Limb (tissue), 2 donors: ENCODE data around the gene C2orf42.
"Not testable (repeated sequence)": the region's sequence is repeated elsewhere in the genome, so short reads cannot be mapped to it uniquely, and the experiment has no call there.

Experiments used
- DNase-seq, 2 donors: peaks; one replicate each; pipeline ENCODE4 v3.0.0-alpha.2; 2016; ENCODE audit errors: extremely low spot score in 2 of 2

C2orf42 gene

DNA sequence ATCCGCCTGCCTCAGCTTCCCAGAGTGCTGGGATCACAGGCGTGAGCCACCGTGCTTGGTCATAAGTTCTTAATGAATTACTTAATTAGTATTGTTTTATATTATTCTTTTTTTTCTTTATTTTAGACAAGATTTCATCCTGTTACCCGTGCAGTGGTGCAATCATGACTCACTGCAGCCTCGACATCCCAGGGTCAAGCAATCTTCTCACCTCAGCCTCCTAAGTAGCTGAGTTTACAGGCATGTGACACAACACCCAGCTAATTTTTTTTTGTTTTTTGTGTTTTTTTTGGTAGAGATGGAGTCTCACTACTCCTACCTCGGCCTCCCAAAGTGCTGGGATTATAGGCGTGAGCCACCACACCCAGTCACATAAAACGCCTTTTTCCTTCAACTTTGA lies 17.3 kb downstream of the C2orf42 start:
- DNase-seq = no peak

DNA sequence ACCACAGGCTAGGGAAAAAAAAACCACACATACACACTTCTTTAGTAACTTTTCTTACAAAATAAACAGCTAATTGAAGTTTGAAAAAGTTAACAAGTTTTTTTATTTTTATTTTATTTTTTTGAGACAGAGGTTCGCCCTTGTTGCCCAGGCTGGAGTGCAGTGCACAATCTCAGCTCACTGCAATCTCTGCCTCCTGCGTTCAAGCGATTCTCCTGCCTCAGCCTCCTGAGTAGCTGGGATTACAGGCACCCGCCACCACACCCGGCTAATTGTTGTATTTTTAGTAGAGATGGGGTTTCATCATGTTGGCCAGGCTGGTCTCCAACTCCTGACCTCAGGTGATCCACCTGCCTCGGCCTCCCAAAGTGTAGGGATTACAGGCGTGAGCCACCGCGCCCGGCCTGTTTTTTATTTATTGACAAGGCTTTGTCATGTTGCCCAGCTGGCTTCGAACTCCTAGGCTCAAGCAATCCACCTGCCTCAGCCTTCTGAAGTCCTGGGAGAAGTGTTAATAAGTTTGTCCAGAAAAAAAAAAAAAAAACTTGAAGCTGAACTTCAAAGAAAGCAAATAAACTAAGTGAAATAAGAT lies 21.1 kb downstream of the C2orf42 start:
- not testable (repeated sequence) for DNase-seq

DNA sequence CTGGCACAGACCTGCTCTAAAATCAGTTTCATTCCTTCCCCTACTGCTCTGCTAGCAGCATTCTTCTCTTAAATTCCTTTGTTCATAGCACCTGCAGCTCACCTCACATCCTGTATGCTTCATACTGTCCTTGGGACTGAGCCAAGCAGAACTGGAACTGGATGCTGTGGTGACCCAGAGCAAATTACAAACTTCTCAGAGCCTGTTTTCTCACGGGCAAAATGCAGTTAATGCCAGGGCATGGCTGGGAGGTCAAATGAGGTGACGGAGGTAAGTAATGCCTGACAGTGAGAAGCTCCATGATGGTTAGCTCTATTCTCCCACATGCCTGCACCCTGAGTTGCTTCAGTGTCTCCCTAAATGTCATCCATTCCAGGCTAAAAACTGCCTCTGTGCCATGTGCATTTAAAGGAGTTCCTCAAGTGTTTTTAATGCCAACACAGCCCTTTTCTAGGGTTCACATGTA lies 29.7 kb downstream of the C2orf42 start:
- DNase-seq = no peak

DNA sequence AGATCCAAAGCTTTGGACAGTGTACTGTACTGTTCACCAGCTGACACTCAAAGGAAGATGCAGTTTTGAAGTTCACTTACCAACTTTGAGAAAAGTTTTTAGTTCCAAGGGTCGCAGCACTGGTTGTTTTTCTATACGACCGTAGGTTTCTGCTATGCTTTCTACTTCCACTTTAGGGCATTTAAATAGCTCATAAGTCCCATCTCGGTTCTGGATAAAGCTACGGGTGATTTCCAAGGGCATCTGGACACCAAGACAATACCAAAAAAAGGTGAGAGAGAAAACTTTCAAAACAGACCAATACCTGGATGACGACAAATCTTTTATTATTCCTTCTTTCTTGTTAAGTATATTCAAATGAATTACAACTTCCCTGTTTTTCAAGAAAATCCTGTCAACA lies 30.3 kb downstream of the C2orf42 start:
- no peak for DNase-seq

DNA sequence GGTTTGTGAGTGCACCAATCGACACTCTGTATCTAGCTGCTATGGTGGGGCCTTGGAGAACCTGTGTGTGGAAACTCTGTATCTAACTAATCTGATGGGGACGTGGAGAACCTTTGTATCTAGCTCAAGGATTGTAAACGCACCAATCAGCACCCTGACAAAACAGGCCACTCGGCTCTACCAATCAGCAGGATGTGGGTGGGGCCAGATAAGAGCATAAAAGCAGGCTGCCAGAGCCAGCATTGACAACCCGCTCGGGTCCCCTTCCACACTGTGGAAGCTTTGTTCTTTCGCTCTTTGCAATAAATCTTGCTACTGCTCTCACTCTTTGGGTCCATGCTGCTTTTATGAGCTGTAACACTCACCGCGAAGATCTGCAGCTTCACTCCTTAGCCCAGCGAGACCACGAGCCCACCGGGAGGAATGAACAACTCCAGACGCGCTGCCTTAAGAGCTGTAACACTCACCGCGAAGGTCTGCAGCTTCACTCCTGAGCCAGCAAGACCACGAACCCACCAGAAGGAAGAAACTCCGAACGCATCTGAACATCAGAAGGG lies 41.6 kb downstream of the C2orf42 start:
- DNase-seq = not testable (repeated sequence)

DNA sequence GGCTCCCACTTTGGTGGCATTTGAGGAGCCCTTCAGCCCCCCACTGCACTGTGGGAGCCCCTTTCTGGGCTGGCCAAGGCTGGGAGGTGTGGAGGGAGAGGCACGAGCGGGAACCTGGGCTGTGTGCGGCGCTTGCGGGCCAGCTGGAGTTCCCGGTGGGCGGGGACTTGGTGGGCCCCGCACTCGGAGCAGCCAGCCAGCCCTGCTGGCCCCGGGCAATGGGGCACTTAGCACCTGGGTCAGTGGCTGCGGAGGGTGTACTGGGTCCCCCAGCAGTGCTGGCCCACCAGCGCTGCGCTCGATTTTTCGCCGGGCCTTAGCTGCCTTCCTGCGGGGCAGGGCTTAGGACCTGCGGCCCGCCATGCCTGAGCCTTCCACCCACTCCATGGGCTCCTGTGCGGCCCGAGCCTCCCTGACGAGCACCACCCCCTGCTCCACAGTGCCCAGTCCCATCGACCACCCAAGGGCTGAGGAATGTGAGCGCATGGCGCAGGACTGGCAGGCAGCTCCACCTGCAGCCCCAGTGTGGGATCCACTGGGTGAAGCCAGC lies 42.5 kb downstream of the C2orf42 start:
- not testable (repeated sequence) for DNase-seq

DNA sequence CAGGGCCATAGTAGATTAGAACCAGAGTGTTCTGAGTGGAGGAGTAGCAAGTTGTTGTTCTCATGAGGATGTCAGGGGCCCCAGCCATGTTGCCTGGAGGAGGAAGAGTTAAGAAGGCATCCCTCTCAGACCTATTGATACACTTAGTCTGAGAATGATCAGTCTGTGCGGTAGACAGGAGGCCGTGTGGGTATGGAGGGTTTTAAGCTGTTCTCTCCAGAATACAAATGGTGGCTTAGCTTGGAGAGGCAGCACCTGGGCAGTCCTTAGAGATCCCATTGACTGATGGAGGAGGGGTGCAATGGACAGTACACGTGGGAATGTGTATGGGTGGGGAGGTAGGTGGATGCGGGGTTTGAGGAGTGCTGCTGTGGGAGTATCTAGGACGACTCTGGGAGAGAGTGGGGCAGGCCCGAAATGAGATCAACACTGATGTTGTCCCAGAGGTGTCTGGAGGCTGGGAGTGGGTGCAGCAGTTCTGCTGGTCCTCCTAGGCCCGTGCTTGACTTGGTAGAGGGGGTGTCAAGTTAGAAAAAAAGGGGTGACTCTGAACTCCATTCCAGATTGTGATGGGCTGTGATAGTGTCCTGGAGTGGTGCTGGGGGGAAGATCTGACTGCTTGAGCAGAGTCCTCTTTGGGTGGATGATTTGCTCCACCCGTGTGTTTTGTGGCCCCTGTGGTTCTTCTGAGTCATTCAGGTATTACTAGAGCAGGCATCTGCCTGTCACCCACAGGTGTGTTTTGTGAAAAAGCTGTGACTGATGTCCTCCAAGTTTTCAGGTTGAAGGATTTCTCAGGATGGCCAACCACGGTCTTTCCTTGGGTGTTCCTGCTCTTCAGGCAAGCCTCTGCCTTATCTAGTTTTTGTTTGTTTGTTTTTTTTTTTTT lies 44.7 kb downstream of the C2orf42 start:
- no peak for DNase-seq

DNA sequence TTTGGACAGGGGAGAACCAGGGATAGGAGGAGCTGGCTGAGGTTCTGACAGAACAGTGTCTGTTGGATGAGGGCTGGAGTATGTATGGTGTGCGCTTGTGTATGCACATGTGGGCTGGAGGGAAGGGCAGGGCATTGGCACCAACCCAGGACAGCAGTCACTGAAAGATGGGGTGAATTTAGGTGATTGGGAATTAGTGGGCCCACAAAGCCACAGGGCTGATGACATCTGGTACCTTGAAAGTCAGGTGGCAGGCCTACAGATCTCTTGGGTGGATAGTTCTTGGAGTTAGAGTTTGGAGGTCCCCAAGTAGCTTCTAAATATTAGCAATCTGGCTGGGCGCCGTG lies 45.7 kb downstream of the C2orf42 start:
- DNase-seq = no peak

DNA sequence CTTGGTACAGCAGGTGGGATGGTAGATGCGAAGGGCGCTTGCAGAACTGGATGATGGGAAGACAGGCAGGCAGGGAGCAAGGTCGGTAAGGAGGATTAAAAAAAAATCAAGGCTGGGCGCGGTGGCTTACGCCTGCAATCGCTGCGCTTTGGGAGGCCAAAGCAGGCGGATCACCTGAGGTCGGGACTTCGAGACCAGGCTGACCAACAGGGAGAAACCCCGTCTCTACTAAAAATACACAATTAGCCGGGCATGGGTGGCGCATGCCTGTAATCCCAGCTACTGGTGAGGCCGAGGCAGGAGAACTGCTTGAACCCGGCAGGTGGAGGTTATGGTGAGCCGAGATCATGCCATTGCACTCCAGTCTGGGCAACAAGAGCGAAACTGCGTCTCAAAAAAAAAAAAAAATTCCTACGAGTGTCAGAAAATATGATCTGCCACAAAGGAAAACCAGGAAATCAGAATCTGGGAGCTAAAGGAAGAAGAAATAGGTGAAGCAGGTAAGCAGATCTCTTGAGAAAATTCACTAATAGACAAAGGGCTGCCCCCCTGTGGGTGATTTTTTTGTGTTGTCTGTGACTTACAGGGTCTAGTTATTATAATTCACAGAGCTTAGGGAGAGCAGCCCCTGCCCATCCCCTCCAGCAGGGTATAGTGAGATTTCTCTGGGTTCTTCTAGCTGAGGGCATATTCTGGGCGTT lies 46.2 kb downstream of the C2orf42 start:
- DNase-seq = no peak

DNA sequence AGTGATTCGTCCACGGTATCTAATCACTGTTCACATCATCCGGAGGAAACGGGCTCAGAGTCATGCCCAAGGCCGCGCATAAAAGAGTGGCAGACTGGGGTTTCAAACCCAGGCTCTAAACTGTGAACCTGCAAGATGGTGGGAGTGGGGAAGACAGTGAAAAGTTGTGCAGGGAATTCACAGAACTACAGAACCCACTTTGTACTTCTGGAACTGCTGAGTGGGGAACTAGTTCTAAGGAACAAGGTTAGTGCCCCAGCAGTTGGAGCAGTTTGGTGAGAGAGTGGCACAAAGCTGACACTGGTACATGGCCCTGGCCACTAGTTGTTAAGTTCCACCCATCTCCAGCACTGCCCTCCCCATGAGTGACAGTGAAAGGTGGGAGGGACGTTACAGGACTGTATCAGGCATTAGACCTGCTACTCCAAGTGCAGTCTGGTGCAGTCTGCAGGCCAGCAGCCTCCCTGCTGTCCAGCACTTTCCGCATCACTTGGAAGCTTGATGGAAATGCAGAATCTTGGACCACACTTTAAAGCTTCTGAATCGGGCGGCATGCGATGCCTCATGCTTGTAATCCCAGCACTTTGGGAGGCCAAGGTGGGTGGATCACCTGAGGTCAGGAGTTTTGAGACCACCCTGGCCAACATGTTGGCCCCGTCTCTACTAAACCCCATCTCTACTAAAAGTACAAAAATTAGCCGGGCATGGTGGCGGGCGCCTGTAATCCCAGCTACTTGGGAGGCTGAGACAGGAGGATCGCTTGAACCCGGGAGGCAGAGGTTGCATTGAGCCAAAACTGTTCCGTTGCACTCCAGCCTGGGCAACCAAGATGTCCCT lies 47.3 kb downstream of the C2orf42 start:
- DNase-seq = peak; percentile 48 to 57

DNA sequence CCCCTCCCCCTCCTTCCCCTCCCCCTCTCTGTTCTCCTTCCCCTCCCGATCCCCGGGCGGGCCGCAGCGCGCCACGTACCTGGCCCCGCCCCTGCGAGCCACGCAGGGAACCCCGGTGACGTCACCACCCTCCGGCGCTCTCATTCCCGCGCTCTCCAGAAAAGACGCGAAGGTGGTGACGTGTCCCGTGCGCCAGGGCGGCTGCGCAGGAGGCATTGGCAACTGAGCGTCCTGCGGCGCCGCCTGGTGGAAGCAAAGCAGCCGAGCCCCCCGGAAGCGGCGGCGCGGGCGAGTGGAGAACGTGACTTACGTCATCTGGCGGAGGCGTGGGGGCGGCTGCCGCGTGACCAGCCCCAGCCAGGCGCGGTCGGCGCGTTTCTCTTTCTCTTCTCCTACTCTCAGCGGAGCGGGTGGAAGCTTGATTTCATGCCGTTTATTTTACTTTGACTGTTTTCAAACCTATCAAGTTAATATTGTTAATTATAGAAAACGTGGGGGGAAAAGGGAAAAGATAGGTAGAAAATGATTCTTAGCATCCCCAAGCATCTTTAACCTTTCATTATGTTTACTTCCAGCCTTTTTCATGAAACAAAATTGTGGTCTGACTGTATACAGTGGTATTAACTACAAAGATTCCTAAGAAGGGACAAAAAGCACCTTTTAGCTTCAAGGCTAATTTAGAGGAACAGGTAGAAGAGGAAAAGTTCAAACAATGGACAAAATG lies 48.1 kb downstream of the C2orf42 start:
- peak; percentile 99 to 100 for DNase-seq

DNA sequence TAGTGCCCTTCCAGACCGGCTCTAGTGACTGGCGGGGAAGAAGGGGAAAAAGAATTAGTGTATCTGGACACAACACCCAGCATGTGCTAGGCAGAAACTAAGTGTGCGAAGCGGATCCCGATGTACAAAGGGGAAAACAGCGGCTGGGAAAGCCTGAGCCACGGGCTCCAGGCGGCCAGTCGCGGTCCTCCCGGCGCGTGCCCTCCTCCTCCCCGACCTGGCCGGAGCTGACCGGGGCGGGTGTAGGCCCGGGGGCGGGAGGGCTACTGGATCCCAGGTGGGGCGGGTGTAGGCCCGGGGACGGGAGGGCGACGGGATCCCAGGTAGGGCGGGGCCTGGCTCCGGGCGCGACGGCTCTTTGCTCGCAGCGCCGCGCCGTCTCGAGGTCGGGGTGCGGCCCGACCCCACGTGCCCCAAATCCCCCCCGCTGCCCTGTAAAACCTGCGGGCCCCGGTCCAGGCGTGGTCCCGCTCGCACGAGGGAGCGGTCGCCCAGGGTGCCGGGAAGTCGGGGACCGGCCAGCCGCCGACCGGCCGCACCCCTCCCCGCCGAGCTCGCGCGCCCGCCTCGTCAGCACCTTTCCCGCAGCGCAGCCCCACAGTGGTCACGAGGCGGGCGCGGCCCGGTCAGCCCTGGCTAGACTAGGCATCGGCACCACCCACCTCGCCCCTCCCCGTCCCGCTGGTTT lies 48.8 kb downstream of the C2orf42 start:
- DNase-seq = peak in 1 of 2 donors; percentile 53

DNA sequence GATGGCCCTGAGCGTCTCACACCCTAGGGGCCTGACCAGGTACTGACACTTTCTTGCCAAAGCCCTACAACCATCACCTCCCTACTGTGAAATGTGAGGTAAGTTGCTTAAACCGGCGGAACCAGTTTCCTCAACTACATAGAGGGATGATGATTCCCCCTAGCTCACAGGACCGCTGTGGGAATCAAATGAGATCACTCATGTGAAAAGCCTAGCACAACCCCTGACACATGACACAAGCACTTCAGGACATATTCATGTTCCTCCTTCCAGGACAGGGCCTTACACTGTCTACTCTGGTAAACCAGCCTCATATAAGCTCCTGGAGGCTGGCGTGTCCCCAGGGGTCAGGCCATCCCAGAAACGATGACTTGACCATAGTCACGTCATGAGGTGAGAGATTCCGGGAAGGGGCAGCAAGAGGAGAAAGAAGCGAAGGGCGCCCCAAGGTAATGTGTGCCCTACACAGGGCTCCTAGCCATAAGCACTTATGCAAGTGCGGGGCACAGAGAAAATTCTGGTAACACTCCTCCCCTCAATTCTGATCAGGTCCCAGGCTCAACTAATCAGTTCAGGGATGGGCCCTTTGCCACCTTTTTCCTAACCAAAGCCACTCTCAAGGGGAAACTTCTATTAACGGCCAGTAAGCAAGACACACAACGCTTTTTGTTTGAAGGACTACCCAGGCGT lies 49.5 kb downstream of the C2orf42 start:
- peak in 1 of 2 donors; percentile 62 for DNase-seq

DNA sequence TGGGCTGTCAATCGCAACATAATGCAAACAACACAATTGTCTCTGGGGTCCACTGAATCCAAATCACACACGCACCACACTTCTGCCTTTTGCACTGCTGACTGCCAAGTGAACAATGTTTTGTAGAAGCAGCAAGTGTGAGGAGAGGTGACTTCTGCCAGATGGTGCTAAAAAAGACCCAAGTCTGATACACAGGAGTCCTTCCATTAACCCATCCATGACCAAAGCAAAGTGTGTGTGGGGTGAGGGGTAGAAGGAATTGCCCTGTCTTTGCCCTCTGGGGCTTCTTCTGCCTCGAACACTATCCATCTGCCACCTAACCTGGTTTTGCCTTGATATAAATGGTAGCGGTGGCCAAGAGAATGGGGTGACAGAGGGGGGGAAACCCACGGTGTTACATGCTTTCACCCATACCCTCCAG lies 50.0 kb downstream of the C2orf42 start:
- DNase-seq = no peak

DNA sequence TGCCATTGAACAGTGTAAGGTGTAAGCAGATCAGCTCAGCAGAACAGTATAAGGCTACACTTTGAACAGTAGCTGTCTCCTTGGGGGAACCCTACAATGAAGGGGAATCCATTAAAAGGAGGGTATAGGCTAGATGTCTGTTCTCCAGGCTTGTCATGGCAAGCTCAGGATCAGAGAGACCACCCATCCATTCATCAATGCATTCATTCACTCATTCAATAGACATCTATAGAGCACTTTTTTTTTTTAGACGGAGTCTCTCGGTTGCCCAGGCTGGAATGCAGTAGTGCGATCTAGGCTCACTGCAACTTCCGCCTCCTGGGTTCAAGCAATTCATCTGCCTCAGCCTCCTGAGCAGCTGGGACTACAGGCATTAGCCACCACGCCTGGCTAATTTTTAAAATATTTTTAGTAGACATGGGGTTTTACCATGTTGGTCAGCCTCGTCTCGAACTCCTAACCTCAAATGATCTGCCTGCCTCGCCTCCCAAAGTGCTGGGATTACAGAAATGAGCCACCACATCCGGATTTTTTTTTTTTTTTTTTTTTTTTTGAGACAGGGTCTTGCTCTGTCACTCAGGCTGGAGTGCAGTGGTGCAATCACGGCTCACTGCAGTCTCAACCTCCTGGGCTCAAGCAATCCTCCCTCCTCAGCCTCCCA lies 56.4 kb downstream of the C2orf42 start:
- DNase-seq = not testable (repeated sequence)

DNA sequence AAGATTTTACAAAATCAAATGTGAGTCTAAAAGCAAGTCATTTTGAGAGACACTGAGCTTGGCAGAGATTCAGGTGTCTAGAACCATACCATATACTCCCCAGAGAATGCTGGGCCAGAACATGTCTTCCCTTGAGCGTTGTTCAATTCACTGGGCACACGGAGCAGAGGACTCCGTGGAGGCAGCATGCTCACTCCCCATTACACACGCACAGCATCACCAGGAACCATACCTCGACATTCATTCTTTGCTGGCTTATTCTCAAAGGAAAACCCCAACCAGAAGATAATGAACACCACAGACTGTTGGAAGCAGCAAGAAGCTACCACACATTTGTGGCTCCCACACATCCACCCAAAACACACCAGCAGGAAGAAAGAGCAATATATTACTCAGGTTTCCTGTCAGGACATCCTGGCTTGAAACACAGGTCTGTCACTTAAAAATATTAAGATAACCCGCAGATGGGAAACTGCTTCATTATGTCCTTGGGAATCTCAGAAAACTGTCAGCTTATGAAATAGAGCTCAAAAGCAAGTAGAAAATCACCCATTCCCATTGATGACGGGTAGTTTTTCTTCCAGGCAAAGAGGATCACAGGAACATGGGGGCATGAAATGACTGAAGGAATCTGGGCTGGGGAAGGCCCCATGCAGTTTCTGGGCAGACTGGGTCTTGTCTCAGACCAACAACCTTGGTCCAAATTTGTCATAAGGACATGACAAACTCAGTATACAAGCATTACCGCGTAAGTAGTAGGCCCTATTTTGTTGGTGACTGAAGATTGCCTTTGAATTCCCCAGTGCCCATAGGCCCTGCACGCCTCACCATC lies 57.1 kb downstream of the C2orf42 start:
- no peak for DNase-seq

DNA sequence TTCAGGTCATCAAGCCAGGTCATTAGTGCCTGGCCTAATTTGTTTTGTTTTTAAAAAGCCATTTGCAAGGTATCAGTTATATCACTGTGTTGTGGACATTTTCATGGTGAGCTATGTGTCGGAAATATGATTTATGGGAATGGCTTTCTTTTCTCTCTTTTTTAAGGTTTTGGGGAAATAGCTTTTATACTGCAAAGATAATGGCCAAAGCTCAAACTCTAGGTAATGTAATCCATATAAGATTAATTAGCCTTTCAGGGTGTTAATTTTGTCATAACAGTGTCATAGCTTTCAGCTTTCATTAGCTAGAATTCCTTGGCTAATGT lies 57.7 kb downstream of the C2orf42 start:
- DNase-seq = no peak
